HG03571 (cell line): Measurements from ENCODE around the gene MBLAC1.

ENCODE experiments used
- ATAC-seq: cut with Tn5 transposase; IDR thresholded peaks from one replicate; pipeline ENCODE4 v1.9.1; 2021; ENCODE audit not compliant: unreplicated experiment

Gene MBLAC1

DNA sequence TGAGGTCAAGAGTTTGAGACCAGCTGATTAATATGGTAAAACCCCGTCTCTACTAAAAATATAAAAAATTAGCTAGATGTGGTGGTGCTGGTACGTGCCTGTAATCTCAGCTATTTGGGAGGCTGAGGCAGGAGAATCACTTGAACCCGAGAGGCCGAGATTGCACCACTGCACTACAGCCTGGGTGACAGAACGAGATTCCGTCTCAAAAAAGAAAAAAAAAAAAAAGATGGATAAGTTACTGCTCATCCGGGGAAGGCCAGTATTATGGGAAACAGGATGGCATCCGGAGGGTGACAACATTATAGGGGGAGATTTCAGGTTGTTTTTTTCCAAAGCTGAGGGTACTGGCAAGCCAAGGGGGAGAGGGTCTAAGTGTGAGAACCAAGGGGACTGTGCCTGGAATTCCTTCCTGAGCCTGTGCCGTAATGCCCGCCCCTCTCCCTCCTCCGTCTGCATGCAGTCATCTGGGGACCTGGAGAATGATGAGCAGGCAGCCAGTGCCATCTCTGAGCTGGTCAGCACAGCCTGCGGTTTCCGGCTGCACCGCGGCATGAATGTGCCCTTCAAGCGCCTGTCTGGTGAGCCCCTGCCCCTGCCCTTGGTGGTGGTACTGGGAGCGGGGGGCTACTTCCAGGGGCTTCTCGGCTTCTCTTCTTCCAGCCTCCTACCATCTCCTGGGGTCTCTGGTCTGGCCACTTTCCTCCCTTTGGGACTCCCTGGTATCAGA, 26.3 kb downstream of the MBLAC1 start:
- ATAC-seq, result no peak

- no peak for ATAC-seq
Observed at GRCh38 chr7:100153708-100154535, 27.2 kb downstream of the MBLAC1 start.

DNA sequence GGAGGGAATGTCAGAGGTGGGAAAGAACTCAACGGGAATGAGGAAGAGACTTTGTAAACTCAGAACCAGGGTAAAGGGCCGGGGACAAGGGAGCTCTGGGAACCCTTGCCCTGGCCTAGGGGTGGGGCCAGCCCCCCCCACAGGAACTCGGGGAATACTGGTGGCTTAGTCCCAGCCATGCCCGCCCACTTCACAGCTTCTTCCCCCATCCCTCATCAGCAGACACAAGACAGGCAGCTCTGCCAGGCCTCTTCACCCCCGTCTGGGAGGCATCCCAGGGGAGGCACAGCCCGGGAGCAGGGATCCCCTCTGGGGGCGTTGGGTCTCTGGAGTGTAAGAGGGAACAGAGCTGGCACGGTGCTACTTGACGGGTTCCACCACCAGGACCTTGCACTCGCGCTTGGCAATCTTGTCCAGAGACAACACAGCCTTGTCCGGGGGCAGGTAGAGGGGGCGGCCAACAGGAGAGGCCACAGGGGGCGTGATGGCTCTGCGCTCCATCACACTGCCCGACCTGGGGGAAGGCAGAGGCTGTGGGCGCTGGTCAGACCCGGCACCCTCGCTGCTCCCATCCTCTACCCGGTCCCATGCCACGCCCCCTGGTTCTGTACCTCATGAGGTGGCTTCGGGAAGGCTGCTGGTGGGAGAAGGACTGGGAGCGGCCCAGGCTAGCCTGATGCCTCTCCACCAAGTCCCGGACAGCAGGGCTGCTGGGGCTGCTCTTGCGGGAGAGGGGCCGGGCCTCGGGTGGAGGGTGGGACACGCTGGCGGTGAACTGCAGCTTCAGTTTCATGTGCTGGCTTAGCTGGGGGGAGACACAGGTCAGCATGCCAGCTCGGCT, 28.1 kb downstream of the MBLAC1 start:
- no peak for ATAC-seq

- no peak for ATAC-seq
Observed at GRCh38 chr7:100155553-100156317, 29.0 kb downstream of the MBLAC1 start.

DNA sequence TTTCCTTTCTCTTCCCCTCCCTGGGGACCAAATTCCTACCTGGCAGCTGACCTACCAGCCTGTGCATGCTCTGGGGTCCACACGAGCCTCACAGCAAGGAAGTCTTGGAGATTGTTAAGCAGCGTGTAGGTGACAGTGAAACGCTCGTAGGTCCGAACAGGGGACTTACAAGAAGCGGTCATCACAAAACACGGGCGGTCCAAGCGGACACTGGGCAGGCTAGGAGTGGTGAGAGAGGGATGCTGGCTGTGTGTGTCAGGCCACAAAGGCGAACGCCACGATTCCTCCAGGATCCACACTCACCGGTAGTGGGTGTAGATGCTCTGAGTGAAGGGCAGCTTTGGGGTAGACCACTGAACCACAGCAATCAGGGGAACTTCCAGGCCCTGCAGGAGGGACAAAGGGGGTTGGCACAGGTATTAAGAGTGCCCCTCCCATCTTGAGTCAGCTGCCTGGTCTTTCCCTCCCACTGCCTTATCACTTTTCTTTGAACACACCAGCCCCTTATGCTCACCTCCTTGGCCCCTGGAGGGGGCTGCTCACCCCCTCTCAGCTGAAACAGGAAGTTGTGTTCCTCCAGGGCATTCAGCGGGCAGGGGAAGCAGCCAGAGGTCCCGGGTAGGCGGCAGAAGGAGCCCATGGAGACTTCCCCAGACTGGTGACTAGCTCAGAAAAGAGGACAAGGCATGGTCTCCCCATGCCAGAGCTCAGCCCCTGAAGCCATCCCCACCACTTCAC, 29.7 kb downstream of the MBLAC1 start:
- ATAC-seq, result no peak

- ATAC-seq, result no peak
Observed at GRCh38 chr7:100157069-100157333, 30.2 kb downstream of the MBLAC1 start.

- no peak for ATAC-seq
Observed at GRCh38 chr7:100157334-100158228, 30.8 kb downstream of the MBLAC1 start.

GRCh38 chr7:100158229-100159098, 31.7 kb downstream of the MBLAC1 start, which contains the start of gene TRAPPC14:
Gene TRAPPC14 (minus strand): TSS chr7:100158723. CDS start chr7:100158499, 224 bp downstream.
- ATAC-seq, result peak; percentile 67

DNA sequence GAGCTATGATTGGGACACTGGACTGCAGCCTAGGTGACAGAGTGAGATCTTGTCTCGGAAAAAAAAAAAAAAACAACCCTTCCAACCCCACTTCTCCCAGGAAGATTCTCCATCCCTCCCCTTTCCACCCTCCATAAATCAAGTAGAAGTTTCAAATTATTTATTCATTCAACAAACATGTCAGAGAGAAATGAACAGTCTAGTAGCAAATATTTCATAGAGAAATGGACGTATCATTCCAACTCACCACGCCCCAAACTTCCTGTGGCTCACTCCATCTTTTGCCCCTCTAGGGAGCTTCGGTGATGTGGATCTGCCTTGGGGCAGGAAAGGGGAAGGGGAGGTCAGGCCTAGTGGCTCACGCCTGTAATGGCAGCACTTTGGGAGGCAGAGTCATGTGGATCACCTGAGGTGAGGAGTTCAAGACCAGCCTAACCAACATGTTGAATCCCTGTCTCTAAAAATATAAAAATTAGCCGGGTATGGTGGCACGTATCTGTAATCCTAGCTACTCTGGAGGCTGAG, 32.4 kb downstream of the MBLAC1 start:
- no peak for ATAC-seq

DNA sequence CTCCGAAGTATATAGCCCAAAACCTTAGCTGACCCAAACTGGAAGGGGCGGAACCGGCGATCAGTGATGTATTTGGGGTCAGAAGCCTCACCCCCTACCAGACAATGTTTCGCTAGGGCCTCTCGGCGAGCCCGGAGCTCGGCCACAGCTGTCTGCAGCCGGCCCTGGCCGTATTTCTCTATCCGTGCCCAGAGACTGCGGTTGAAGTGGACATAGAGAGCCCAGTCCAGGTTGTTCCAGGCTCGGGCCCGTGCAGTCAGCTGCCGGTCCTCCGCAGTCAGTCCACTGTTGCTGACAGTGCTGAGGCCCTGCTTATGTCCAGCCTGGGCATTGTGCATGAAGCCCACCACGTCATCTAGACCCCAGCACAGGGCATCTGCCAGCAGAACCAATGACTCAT, 33.3 kb downstream of the MBLAC1 start:
- ATAC-seq, result no peak

DNA sequence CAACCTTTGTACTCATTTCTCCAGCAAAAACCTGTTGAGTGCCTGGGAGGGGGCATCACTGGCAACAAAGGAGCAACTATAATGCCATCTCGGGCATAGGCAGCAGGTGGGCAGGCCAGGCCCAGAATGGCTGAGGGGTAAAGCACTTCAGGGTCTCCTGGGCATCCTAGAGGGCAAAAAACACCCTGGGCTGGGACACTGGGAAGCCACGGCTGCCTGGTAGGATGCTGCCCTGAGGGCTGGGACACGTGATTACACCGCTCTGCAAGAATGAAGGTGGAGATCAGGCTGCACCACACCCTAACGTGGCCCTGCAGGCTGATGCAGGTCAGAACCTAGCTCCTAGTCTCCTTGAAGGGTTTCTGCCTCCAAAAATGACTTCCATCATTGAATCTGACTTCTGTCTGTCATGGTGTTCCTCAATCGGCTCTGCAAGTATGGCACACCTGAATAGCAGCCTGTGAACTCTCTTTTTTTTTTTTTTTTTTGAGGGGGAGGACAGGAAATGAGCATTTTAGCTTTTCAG, 36.3 kb downstream of the MBLAC1 start:
- ATAC-seq, result no peak

- ATAC-seq, result no peak
Observed at GRCh38 chr7:100163871-100164270, 37.1 kb downstream of the MBLAC1 start.

GRCh38 chr7:100166317-100166940, 39.7 kb downstream of the MBLAC1 start:
- no peak for ATAC-seq

DNA sequence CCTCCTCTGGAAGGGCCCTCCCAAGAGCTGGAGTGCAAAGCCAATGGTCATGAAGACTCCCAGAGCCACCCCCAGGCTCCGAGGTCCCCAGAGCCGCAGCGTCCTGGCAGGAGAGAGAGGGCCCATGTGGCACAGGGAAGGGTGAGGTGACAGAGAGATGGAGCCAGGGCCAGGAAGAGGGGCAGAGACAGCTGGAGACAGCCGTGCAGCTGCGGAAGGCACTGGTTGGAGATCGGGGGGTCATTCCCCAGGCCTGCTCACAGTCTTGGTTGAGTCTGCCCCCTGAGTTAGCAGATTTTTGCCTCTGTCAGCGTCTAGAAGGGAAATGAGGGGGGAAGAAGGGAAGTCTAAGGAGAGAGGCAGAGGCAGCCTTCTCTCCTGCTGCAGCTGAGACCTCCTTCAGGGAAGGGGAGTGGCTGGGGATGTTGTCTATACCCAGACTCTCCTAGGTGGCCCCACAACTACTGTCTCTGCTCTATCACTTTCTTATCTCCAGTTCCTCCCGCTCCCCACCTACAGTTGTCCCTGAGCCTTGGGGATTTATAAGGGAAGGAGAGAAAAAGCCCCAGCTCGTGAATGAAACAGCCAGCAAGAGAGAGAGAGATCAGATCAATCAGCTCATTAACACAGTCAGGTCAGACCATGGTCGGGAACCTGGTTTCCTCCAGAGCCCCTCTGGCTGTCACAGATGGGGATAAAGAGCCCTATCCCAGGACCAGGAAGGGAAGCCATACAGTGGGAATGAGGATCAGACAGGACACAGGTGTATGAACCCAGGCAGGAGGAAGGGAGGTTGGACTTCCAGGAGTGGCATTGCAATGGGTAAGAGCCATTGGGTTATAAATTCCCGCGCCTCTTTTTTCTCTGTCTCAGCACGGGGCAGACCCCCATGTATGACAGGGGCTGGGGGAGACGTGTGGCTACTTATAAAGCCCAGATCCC, 40.5 kb downstream of the MBLAC1 start:
- no peak for ATAC-seq

DNA sequence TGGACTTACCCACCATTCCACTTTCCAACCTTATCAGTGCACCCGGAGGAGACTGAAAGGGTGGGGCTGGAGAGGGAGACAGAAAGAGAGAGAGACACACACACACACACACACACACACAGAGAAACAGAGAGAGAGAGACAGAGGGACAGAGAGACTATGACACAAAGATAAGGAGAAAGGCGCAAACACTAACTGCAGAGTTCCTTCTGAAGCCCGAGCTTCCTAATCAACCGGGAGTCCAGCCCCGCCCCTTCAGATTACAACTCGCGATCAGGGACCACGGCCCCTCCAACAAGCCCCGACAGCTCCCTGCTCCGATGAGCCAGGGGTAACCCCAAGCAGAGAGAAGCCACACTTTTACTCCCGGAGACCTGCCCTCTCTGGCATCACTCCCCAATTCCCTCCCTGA, 41.2 kb downstream of the MBLAC1 start:
- no peak for ATAC-seq
